HL-60/S4 treated with phorbol 12-myristate 13-acetate at 8.2 ng/mL for 4 days and 3 days (cell line): ENCODE data around the gene CHRNB4.
"Not testable (repeated sequence)": the region's sequence is repeated elsewhere in the genome, so short reads cannot be mapped to it uniquely, and the experiment has no call there.

Source experiments
- in situ Hi-C: fragments of 300-500 bp; cut with MboI; formaldehyde crosslinking; loops from 2 replicates; pipeline ENCODE4 v1.15.0; 2022; ENCODE audit warnings: low sequenced_read_pairs

The CHRNB4 gene

DNA sequence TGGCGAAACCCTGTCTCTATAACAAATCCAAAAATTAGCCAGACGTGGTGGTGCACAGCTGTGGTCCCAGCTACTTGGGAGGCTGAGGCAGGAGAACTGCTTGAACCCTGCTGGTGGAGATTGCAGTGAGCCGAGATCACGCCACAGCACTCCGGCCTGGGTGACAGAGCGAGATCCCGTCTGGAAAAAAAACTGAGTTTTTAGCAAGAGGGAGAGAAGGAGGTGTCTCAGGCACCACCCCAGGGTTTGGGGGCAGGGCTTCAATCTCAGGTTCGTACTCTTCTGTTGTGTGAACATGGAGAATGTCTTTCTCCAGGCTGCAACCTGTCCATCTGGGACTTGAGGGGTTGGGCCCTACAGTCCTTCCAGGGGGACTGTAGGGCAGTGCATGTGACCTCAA is 22.9 kb downstream of the CHRNB4 start:
- in situ Hi-C loops: loop anchor here (10.0 kb wide), 1 partner anchor 87 kb away; no protein-coding TSS in a partner anchor

GRCh38 chr15:78617516-78617915 is 23.5 kb downstream of the CHRNB4 start:
- in situ Hi-C loops: loop anchor here (10.0 kb wide), 1 partner anchor 87 kb away; no protein-coding TSS in a partner anchor

GRCh38 chr15:78617076-78617475 is 23.9 kb downstream of the CHRNB4 start:
- in situ Hi-C loops: loop anchor here (10.0 kb wide), 1 partner anchor 88 kb away; no protein-coding TSS in a partner anchor

DNA sequence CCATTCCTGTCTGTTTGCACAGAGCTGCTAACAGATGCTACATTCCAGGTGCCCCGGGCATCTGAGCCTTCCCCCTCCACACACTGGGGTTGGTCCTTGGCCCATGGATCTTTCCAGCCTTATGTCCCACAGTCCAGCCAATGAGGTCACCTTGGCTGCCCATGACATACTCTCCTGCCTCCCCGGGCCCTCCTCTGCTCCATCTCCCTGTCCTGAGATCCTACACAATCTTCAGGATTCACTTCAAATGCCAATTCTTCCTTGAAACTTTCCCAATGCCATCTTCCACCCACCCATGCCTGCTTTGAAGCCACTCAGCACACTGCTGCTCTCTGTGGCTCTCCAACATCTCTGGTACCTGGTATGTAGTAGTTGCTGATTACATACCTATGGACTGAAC is 24.5 kb downstream of the CHRNB4 start:
- in situ Hi-C loops: loop anchor here (10.0 kb wide), 1 partner anchor 88 kb away; no protein-coding TSS in a partner anchor

DNA sequence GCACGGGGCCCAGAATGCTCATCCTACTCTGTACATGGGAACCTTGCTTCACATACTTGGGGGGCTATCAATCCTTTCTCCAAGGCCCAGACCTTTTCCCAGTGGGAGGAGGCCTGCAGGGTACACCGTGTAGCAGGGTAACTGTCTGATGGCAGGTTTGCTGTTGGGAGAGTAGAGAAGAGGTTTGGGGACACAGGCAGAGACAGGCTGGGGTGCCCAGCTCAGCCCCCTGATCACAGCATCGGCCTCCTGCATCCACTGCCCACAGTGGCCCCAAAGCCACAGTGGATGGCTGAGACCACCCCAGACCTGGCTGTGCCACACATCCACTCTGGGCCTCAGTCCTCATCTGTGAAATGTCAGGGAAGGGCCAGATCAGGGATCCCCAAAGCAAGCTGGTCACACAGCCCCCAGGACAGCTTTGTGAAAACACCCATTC is 25.8 kb downstream of the CHRNB4 start:
- in situ Hi-C loops: loop anchor here (10.0 kb wide), 1 partner anchor 90 kb away; no protein-coding TSS in a partner anchor

DNA sequence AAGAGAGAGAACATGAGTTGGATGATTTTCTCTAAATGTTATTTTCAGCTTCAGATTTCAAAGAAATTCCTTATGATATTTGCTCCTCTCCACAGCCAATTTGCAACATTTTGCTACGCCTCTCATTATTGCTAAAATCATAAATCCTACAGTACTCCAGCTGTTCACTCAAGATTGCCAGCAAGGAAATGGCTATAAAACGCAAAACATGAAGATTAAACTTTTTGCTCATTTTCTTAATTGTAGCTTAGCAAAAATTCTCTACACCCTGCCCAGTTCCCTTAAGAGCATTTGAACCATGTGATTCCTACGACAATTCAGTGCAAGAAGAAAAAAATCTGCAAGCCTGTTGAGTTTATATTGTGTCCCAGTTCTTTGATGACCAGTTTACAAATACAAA is 27.0 kb downstream of the CHRNB4 start:
- in situ Hi-C loops: loop anchor here (10.0 kb wide), 1 partner anchor 91 kb away; no protein-coding TSS in a partner anchor

DNA sequence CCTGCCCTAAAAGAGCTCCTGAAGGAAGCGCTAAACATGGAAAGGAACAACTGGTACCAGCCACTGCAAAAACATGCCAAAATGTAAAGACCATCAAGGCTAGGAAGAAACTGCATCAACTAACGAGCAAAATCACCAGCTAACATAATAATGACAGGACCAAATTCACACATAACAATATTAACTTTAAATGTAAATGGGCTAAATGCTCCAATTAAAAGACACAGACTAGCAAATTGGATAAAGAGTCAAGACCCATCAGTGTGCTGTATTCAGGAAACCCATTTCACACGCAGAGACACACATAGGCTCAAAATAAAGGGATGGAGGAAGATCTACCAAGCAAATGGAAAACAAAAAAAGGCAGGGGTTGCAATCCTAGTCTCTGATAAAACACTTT is 31.5 kb downstream of the CHRNB4 start:
- in situ Hi-C loops: not testable (repeated sequence)

DNA sequence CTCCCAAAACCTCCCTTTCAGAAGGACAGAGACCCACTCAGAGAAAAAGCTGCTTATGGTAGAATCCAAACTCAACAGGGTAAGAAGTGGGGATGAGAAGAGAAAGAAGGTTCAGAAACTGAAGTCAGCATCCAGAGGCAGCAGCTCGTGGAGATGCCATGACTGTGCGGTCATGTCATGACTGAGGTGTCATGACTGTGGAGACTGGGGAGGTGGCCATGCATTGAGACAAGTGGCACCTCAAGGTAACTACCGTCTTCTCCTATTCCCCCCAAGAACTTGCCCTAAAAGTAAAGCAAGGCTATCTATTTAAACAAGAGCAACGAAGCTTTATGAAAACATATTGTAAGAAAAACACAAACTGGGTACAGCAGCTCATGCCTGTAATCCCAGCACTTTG is 35.3 kb downstream of the CHRNB4 start:
- in situ Hi-C loops: no loop called here

DNA sequence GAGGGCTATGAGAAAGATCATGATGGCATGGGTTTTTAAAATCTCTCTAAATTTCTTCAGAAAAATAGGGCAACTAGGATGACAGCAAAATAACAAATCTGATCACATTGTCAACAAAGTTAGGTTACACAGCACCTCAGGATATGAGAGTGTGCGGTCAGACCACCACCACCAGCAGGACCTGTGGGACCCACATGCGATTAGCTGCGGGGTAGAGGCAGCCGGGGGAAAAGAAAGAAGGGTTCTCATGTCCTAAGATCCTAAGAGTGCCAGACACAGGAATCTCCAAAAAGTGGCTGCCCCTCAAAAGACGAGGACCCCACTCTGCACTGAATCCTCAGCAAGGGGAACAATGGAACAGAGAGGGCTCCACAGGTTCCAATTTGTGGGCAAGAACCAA is 35.8 kb downstream of the CHRNB4 start:
- in situ Hi-C loops: no loop called here

GRCh38 chr15:78604420-78604819 is 36.6 kb downstream of the CHRNB4 start:
- in situ Hi-C loops: no loop called here

DNA sequence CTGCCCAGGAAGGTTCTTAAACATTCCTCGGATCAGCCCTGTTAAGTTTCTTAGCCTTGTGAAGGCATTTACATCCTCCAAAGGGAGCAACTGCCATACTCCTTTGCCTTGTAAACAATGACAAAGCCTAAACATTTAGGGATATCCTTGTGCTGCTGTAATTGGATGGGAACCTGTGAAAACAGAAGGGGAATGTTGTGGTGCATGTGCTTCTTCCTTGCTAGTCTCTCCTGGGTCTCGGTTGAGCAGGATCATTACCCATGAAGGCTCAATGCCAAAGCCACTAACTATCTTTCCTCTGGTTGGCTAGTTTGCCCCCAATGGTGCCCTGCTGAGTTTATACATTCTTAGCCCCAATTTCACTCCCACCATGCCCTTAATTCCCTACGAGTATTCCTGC is 37.5 kb downstream of the CHRNB4 start:
- in situ Hi-C loops: no loop called here

GRCh38 chr15:78599189-78599588 is 41.8 kb downstream of the CHRNB4 start:
- in situ Hi-C loops: no loop called here

DNA sequence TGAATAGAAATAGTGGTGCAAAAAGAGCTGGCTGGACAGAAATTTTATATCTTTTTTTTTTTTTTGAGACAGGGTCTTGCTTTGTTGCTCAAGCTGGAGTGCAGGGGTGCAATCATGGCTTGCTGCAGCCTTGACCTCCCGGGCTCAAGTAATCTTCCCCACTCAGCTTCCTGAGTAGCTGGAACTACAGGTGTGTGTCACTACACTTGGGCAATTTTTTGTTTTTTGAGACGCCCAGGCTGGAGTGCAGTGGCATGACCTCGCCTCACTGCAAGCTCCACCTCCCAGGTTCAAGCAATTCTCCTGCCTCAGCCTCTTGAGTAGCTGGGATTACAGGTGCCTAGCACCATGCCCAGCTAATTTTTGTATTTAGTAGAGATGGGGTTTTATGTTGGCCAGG is 42.7 kb downstream of the CHRNB4 start:
- in situ Hi-C loops: no loop called here

DNA sequence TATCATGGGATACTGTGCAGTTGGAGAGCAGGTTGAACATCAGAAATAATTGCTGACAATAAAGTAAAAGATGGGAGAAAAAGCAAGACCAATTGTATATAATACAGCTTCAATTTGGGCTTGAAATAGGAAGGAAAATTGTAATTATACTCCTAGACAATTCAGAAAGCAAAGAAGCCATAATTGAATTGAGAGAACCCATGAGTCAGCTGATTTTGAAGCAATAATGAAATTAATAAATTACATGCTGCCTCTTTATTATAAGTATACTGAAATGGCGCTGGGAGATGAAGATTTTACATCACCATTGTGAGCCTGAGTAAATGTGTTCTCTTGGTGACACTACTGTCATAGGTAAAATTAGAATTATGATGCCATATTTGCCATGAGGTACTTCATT is 43.4 kb downstream of the CHRNB4 start:
- in situ Hi-C loops: no loop called here

- in situ Hi-C loops: no loop called here
Measured at GRCh38 chr15:78574944-78575343, 66.1 kb downstream of the CHRNB4 start.
